Transverse colon (tissue), 4 donors: ENCODE data around the gene AHSP.

Experiments used
- EP300 ChIP-seq: sonication (generic); formaldehyde crosslinking; IDR thresholded peaks from one replicate; pipeline ENCODE4 v1.6.1; 2017; ENCODE audit warnings: antibody characterized with exemption, low read depth
- POLR2A ChIP-seq: fragments of 450-650 bp; IDR thresholded peaks from one replicate; pipeline ENCODE4 v1.6.1; 2016; ENCODE audit warnings: antibody characterized with exemption, mild to moderate bottlenecking, moderate library complexity
- POLR2AphosphoS5 ChIP-seq, 3 donors: sonication (generic); formaldehyde crosslinking; IDR thresholded peaks; one replicate each; pipeline ENCODE4 v1.6.1; 2016; ENCODE audit warnings: antibody characterized with exemption in 3 of 3
- TF ChIP-seq, protein P1 (sequence below), 5 experiments: fragments of 200-600 bp in 3 of 5; fragments of 450-650 bp in 2 of 5; sonication (generic) in 3 of 5; IDR thresholded peaks; 1 replicate in 2 of 5; 2 replicates in 3 of 5; pipeline ENCODE4 v1.5.1; 2016 to 2017; ENCODE audit warnings: antibody characterized with exemption in 5 of 5, inconsistent platforms in 3 of 5, mild to moderate bottlenecking in 2 of 5, moderate library complexity in 1 of 5

DNA sequence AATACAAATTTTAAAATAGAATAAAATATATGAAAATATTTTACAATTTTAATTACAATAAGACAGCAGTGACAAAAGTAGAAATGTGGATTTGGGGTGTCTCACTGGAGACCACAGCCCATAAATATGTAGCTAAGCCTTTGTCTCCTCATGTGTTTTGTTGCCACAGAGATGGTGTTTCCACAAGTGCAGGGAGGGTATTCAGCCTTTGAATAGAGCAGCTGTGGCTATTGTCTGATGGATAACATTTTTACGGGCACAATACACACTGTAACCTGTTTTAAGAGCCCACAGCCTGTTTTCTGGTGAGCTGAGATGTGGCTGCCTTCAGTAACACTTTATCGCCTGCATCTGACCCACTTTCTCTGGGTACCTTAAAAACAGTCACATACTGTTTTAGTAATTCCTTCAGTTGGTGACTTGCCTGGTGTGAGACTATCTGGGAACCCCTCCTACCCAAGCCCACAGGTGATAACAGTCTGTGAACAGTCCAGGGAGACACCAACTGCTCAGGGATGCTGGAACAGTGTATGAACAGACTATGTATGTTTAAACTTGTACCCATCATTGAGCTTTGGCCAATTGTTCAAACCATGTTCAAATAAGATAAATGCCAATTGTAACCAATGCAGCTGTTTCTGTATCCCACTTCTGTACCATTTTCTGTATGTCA is 7.8 kb upstream of the AHSP start:
- TF ChIP-seq EP300 (no peak), POLR2A (no peak), POLR2AphosphoS5 (IDR thresholded peaks at IDR 0.05) (no peak)
- TF ChIP-seq, protein P1, sequence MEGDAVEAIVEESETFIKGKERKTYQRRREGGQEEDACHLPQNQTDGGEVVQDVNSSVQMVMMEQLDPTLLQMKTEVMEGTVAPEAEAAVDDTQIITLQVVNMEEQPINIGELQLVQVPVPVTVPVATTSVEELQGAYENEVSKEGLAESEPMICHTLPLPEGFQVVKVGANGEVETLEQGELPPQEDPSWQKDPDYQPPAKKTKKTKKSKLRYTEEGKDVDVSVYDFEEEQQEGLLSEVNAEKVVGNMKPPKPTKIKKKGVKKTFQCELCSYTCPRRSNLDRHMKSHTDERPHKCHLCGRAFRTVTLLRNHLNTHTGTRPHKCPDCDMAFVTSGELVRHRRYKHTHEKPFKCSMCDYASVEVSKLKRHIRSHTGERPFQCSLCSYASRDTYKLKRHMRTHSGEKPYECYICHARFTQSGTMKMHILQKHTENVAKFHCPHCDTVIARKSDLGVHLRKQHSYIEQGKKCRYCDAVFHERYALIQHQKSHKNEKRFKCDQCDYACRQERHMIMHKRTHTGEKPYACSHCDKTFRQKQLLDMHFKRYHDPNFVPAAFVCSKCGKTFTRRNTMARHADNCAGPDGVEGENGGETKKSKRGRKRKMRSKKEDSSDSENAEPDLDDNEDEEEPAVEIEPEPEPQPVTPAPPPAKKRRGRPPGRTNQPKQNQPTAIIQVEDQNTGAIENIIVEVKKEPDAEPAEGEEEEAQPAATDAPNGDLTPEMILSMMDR (IDR thresholded peaks at IDR 0.05): no peak
